Natural killer cell (primary cell): ENCODE data around the gene LMNA. TPM values are rescaled to one million over a fixed set of nuclear protein-coding genes. Genes with fewer than 3 reads are reported as not detected.

Experiments used
- ATAC-seq, 3 donors: fragments of 150-1000 bp in 2 of 3; fragments of 200-7000 bp in 1 of 3; cut with Tn5 transposase; 1 replicate in 1 of 3; 2 replicates in 2 of 3; pipeline ENCODE4 v1.10.0; 2021; ENCODE audit warnings: mild to moderate bottlenecking in 2 of 3, moderate library complexity in 2 of 3
- DNase-seq, 2 donors: peaks; one replicate each; pipeline versions ENCODE4 v3.0.0 to v3.0.0-alpha.2; 2013 to 2021; ENCODE audit warnings: mixed read lengths in 1 of 2
- H3K27ac ChIP-seq: one replicate; pipeline ENCODE4 v1.5.1; 2013; ENCODE audit warnings: mild to moderate bottlenecking, low read length
- H3K27me3 ChIP-seq: one replicate; pipeline ENCODE4 v1.6.1; 2013; ENCODE audit warnings: low read length; ENCODE audit not compliant: control insufficient read depth, insufficient read depth
- H3K36me3 ChIP-seq: one replicate; pipeline ENCODE4 v1.6.1; 2013; ENCODE audit warnings: low read length; ENCODE audit not compliant: control insufficient read depth, insufficient read depth
- H3K4me1 ChIP-seq: one replicate; pipeline ENCODE4 v1.6.1; 2013; ENCODE audit warnings: low read length; ENCODE audit not compliant: control insufficient read depth, insufficient read depth
- H3K4me3 ChIP-seq: one replicate; pipeline ENCODE4 v1.5.1; 2013; ENCODE audit warnings: low read length
- H3K9me3 ChIP-seq: one replicate; pipeline ENCODE4 v1.6.1; 2013; ENCODE audit warnings: low read length; ENCODE audit not compliant: control insufficient read depth, insufficient read depth
- H3K27ac Mint-ChIP-seq, 2 donors: one replicate each; pipeline ENCODE4 v1.8.0; 2022; ENCODE audit warnings: mild to moderate bottlenecking in 2 of 2, mixed read lengths in 2 of 2, moderate library complexity in 1 of 2
- H3K27me3 Mint-ChIP-seq, 2 donors: one replicate each; pipeline ENCODE4 v1.8.0; 2022; ENCODE audit warnings: low read depth in 2 of 2, mixed read lengths in 2 of 2
- H3K36me3 Mint-ChIP-seq: one replicate; pipeline ENCODE4 v1.8.0; 2022; ENCODE audit warnings: mixed read lengths
- H3K4me1 Mint-ChIP-seq, 2 donors: one replicate each; pipeline ENCODE4 v1.8.0; 2022; ENCODE audit warnings: mixed read lengths in 2 of 2
- H3K4me3 Mint-ChIP-seq: one replicate; pipeline ENCODE4 v1.8.0; 2022; ENCODE audit warnings: mild to moderate bottlenecking, moderate library complexity, mixed read lengths
- H3K9me3 Mint-ChIP-seq, 2 donors: one replicate each; pipeline ENCODE4 v1.8.0; 2022; ENCODE audit warnings: mixed read lengths in 2 of 2
- WGBS: methylation state at CpG from one replicate; pipeline ENCODE4 v1.1.7; 2013; ENCODE audit warnings: missing lambda C conversion rate; ENCODE audit not compliant: insufficient coverage; 5-methylcytosine and 5-hydroxymethylcytosine counted together
- intact Hi-C: fragments of 100-400 bp; cut with micrococcal nuclease; formaldehyde crosslinking; loops from one replicate; pipeline ENCODE4 v1.14.2; 2022
- total RNA-seq, 4 donors: library from RNA; stranded (reverse); fragments of 120-200 nt in 1 of 4; gene quantifications; one replicate each; pipeline versions ENCODE4 v1.2.3 to v1.2.4, GENCODE V29; 2013 to 2022
- TF ChIP-seq, protein P1 (sequence below): fragments of 200-600 bp; IDR thresholded peaks from one replicate; pipeline ENCODE4 v1.8.0; 2022; ENCODE audit warnings: antibody characterized with exemption

LMNA gene
- total RNA-seq, 3 donors from 2014 or later (not counting 1 experiment from before 2014, with no cell fraction given), result 201 to 504 (median 273) TPM

DNA sequence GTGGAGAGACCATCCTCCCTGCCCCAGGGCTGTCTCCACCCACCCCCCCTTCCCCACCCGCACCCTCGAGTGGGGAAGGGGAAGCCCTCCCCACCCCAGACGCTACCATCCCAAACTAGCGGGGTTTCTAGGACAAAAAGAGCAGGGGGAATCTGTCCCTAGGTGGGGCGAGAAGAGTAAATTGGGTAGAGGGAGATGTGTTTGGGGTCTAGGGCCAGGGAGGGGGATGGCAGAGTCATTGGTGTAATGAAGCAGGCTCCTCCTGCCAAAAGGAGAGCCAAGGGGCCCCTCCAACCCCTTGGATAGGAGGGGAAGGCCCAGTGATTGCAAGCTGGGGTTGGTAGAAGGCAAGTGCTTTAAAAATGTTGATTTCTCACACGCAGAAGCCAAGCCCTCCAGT, 42.3 kb upstream of the LMNA start:
- H3K27me3 Mint-ChIP-seq, result peaks cover 0 to 7% of the 10 kb centered on the region in 2 donors
- H3K27ac ChIP-seq, result no peak overlapping the region
- TF ChIP-seq, protein P1, sequence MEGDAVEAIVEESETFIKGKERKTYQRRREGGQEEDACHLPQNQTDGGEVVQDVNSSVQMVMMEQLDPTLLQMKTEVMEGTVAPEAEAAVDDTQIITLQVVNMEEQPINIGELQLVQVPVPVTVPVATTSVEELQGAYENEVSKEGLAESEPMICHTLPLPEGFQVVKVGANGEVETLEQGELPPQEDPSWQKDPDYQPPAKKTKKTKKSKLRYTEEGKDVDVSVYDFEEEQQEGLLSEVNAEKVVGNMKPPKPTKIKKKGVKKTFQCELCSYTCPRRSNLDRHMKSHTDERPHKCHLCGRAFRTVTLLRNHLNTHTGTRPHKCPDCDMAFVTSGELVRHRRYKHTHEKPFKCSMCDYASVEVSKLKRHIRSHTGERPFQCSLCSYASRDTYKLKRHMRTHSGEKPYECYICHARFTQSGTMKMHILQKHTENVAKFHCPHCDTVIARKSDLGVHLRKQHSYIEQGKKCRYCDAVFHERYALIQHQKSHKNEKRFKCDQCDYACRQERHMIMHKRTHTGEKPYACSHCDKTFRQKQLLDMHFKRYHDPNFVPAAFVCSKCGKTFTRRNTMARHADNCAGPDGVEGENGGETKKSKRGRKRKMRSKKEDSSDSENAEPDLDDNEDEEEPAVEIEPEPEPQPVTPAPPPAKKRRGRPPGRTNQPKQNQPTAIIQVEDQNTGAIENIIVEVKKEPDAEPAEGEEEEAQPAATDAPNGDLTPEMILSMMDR, result no peak

DNA sequence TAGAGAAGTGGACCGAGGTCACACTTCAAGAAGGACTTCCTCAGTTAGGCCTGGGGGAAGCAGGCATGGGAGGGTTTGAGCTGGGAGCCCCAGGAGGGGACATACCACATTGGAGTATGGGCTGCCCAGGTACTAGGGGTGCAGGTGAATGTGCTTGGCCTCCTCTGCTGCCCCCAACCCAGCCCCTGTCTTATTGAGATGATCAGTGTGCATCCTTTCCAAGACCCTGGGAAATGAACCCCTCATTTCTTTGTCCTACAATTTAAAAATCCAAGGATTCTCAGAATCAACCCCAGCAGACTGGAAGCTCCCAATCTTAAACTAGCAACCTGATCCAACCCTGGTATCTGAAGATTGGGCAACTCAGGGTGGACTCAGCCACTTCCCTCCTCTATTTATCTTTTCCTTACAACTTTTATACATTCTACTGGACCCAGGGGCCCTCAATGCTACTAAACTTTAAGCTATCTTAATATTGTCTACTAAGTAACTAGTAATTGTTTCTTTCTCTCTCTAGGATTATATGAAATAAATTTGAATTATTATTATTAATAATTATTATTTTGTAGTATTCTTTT, 41.3 kb upstream of the LMNA start:
- no peak for ATAC-seq
- Histone ChIP-seq H3K27me3 (no peaks in the 10 kb centered on the region), H3K4me1 (peaks cover 16% of the 10 kb centered on the region), H3K36me3 (no peaks in the 10 kb centered on the region), H3K27ac (no peak overlapping the region), H3K9me3 (no peaks in the 10 kb centered on the region), H3K4me3 (no peak overlapping the region)
- WGBS, result 40% methylated on average over 1 of the region's 1 CpG
- Mint-ChIP-seq H3K36me3 (no peaks in the 10 kb centered on the region), H3K4me1 (peaks cover 0 to 8% of the 10 kb centered on the region in 2 donors), H3K4me3 (no peak overlapping the region), H3K9me3 (no peaks in the 10 kb centered on the region), H3K27ac (no peak overlapping the region), H3K27me3 (peaks cover 0 to 7% of the 10 kb centered on the region in 2 donors)
- DNase-seq, result no peak
- intact Hi-C loops, result no loop called here
- TF ChIP-seq, protein P1, result no peak

More for the DNA sequence above, 42.3 kb upstream of the LMNA start:
- peaks cover 0 to 8% of the 10 kb centered on the region in 2 donors for H3K4me1 Mint-ChIP-seq
- 92% methylated on average over 3 of the region's 6 CpGs for WGBS
- no peak for DNase-seq
- no peak overlapping the region for H3K27ac Mint-ChIP-seq
- intact Hi-C loops, result no loop called here
- H3K9me3 Mint-ChIP-seq, result no peaks in the 10 kb centered on the region
- H3K4me3 Mint-ChIP-seq, result no peak overlapping the region
- no peak for ATAC-seq
- H3K36me3 Mint-ChIP-seq, result no peaks in the 10 kb centered on the region
- no peaks in the 10 kb centered on the region for H3K27me3 ChIP-seq
- H3K4me3 ChIP-seq, result no peak overlapping the region
- no peaks in the 10 kb centered on the region for H3K9me3 ChIP-seq
- peaks cover 16% of the 10 kb centered on the region for H3K4me1 ChIP-seq
- no peaks in the 10 kb centered on the region for H3K36me3 ChIP-seq

DNA sequence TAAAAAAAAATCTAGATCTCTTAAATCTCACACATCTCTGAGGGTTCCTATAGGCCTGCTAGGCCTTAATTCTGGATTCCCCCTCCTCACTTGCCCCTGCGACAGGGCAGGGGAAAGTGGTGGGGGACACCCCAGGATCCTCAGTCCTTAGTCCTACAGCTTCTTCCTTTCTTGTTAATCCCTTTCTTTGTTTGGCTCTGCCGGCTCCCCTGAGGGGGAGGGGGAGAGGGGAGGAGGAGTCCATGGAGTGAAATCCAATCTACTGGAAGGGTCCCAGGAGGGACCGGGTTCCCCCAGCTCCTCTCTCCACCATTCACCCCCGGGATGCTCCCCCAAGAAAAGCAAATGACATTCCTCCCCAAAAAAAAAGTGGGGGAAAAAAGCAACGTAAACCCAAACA, 40.8 kb upstream of the LMNA start:
- H3K27ac ChIP-seq, result no peak overlapping the region

More for the DNA sequence above, 40.8 kb upstream of the LMNA start:
- H3K36me3 Mint-ChIP-seq, result no peaks in the 10 kb centered on the region
- H3K4me1 Mint-ChIP-seq, result peaks cover 0 to 8% of the 10 kb centered on the region in 2 donors
- peaks cover 16% of the 10 kb centered on the region for H3K4me1 ChIP-seq
- H3K4me3 Mint-ChIP-seq, result no peak overlapping the region
- peaks cover 0 to 7% of the 10 kb centered on the region in 2 donors for H3K27me3 Mint-ChIP-seq
- H3K36me3 ChIP-seq, result no peaks in the 10 kb centered on the region
- ATAC-seq, result no peak
- H3K27me3 ChIP-seq, result no peaks in the 10 kb centered on the region
- intact Hi-C loops, result no loop called here
- H3K9me3 ChIP-seq, result no peaks in the 10 kb centered on the region
- 95% methylated on average over 2 of the region's 5 CpGs for WGBS
- no peak overlapping the region for H3K4me3 ChIP-seq
- DNase-seq, result no peak
- H3K27ac Mint-ChIP-seq, result no peak overlapping the region
- no peaks in the 10 kb centered on the region for H3K9me3 Mint-ChIP-seq
- TF ChIP-seq, protein P1, result no peak
